ENCODE data around the gene TEKT3.

DNA sequence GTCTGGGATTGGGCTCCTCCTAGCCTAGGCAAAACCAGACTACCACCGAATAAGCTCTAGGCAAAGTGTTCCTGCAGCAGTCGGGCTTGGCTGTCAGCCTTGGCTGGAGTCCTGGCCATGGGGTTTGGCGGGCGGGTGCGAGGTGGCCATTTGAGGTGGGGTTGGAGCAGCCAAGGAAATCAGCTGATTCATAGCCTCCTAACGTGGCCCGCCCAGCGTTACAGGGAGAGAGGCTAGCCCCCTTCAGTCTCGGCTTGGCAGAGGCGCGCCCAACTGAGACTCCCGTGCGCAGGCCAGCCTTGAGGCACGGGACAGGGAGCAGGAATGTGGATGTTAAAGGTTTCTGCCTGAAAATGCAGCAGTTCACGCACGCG, 78.2 kb downstream of the TEKT3 start:
- no peak for TF ChIP-seq EZH2 (IDR thresholded peaks at IDR 0.05; ENCODE audit: borderline replicate concordance, low read length)
- TF ChIP-seq, protein P1, sequence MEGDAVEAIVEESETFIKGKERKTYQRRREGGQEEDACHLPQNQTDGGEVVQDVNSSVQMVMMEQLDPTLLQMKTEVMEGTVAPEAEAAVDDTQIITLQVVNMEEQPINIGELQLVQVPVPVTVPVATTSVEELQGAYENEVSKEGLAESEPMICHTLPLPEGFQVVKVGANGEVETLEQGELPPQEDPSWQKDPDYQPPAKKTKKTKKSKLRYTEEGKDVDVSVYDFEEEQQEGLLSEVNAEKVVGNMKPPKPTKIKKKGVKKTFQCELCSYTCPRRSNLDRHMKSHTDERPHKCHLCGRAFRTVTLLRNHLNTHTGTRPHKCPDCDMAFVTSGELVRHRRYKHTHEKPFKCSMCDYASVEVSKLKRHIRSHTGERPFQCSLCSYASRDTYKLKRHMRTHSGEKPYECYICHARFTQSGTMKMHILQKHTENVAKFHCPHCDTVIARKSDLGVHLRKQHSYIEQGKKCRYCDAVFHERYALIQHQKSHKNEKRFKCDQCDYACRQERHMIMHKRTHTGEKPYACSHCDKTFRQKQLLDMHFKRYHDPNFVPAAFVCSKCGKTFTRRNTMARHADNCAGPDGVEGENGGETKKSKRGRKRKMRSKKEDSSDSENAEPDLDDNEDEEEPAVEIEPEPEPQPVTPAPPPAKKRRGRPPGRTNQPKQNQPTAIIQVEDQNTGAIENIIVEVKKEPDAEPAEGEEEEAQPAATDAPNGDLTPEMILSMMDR (IDR thresholded peaks at IDR 0.05; ENCODE audit: low read length), result no peak
